MM.1S (cell line): ENCODE measurements around the gene FADS1.

Source experiments
- DNase-seq: peaks from one replicate; pipeline ENCODE4 v3.0.0-alpha.2; 2015
- H2AFZ ChIP-seq: fragments of 300-600 bp; sonication (generic); 2 replicates; pipeline ENCODE4 v1.6.0; 2016; ENCODE audit warnings: antibody characterized with exemption, low read length
- H3F3A ChIP-seq: fragments of 300-600 bp; sonication (generic); 2 replicates; pipeline ENCODE4 v1.6.1; 2016; ENCODE audit warnings: mild to moderate bottlenecking, antibody characterized with exemption, low read length, moderate library complexity, mixed read lengths; ENCODE audit not compliant: insufficient read depth
- H3K27ac ChIP-seq: fragments of 300-600 bp; sonication (generic); 2 replicates; pipeline ENCODE4 v1.5.1; 2016; ENCODE audit warnings: mild to moderate bottlenecking, low read length
- H3K27me3 ChIP-seq: fragments of 300-600 bp; sonication (generic); replicated peaks from 2 replicates; pipeline ENCODE4 v1.6.0; 2016; ENCODE audit warnings: low read length; ENCODE audit not compliant: insufficient read depth
- H3K36me3 ChIP-seq: fragments of 300-600 bp; sonication (generic); replicated peaks from 2 replicates; pipeline ENCODE4 v1.6.1; 2016; ENCODE audit warnings: mild to moderate bottlenecking, low read length, mixed read lengths; ENCODE audit not compliant: insufficient read depth
- H3K4me1 ChIP-seq: fragments of 300-600 bp; sonication (generic); 2 replicates; pipeline ENCODE4 v1.6.1; 2016; ENCODE audit warnings: low read length, mixed read lengths
- H3K4me2 ChIP-seq: fragments of 300-600 bp; sonication (generic); 2 replicates; pipeline ENCODE4 v1.6.0; 2016; ENCODE audit warnings: low read depth, low read length
- H3K4me3 ChIP-seq: fragments of 300-600 bp; sonication (generic); 2 replicates; pipeline ENCODE4 v1.5.1; 2016; ENCODE audit warnings: low read length, mixed read lengths
- H3K79me2 ChIP-seq: fragments of 300-600 bp; sonication (generic); 2 replicates; pipeline ENCODE4 v1.6.1; 2016; ENCODE audit warnings: mixed run types, low read length, mixed read lengths
- H3K9ac ChIP-seq: fragments of 300-600 bp; sonication (generic); 2 replicates; pipeline ENCODE4 v1.6.1; 2016; ENCODE audit warnings: low read length, mixed read lengths
- H3K9me2 ChIP-seq: fragments of 300-600 bp; sonication (generic); replicated peaks from 2 replicates; pipeline ENCODE4 v1.6.1; 2016; ENCODE audit warnings: mild to moderate bottlenecking, low read length, mixed read lengths; ENCODE audit not compliant: insufficient read depth
- H3K9me3 ChIP-seq: fragments of 300-600 bp; sonication (generic); replicated peaks from 2 replicates; pipeline ENCODE4 v1.6.1; 2016; ENCODE audit warnings: mild to moderate bottlenecking, low read length, mixed read lengths; ENCODE audit not compliant: insufficient read depth
- H4K20me1 ChIP-seq: fragments of 300-600 bp; sonication (generic); 2 replicates; pipeline ENCODE4 v1.6.1; 2016; ENCODE audit warnings: mild to moderate bottlenecking, low read length, moderate library complexity, mixed read lengths; ENCODE audit not compliant: insufficient read depth
- CTCF ChIP-seq: fragments of 300-600 bp; sonication (generic); IDR thresholded peaks from 2 replicates; pipeline ENCODE4 v1.5.1; 2016; ENCODE audit warnings: antibody characterized with exemption, low read length, mixed read lengths
- EZH2 ChIP-seq: fragments of 300-600 bp; sonication (generic); optimal IDR thresholded peaks from 2 replicates; pipeline ENCODE3; 2017; ENCODE audit warnings: low read depth, mild to moderate bottlenecking, antibody characterized with exemption, low read length, mixed read lengths
- EZH2phosphoT487 ChIP-seq: fragments of 300-600 bp; sonication (generic); IDR thresholded peaks from 2 replicates; pipeline ENCODE4 v1.6.1; 2018; ENCODE audit warnings: antibody characterized with exemption, low read length

FADS1 gene

GRCh38 chr11:61842528-61842820 is 25.7 kb upstream of the FADS1 start:
- H3K4me2 ChIP-seq = no peak overlapping the region
- no peaks in the 10 kb centered on the region for H3K9me2 ChIP-seq
- H2AFZ ChIP-seq = no peak overlapping the region
- H3F3A ChIP-seq = no peaks in the 10 kb centered on the region
- H3K27ac ChIP-seq = no peak overlapping the region
- no peak overlapping the region for H3K4me3 ChIP-seq
- no peaks in the 10 kb centered on the region; the same call in 1 of the 2 replicates for H3K27me3 ChIP-seq
- no peaks in the 10 kb centered on the region for H3K9me3 ChIP-seq
- no peaks in the 10 kb centered on the region for H4K20me1 ChIP-seq
- no peak overlapping the region for H3K9ac ChIP-seq
- H3K36me3 ChIP-seq = no peaks in the 10 kb centered on the region
- no peaks in the 10 kb centered on the region for H3K79me2 ChIP-seq
- DNase-seq = no peak
- TF ChIP-seq CTCF (no peak), EZH2phosphoT487 (no peak), EZH2 (no peak)
- no peaks in the 10 kb centered on the region for H3K4me1 ChIP-seq

DNA sequence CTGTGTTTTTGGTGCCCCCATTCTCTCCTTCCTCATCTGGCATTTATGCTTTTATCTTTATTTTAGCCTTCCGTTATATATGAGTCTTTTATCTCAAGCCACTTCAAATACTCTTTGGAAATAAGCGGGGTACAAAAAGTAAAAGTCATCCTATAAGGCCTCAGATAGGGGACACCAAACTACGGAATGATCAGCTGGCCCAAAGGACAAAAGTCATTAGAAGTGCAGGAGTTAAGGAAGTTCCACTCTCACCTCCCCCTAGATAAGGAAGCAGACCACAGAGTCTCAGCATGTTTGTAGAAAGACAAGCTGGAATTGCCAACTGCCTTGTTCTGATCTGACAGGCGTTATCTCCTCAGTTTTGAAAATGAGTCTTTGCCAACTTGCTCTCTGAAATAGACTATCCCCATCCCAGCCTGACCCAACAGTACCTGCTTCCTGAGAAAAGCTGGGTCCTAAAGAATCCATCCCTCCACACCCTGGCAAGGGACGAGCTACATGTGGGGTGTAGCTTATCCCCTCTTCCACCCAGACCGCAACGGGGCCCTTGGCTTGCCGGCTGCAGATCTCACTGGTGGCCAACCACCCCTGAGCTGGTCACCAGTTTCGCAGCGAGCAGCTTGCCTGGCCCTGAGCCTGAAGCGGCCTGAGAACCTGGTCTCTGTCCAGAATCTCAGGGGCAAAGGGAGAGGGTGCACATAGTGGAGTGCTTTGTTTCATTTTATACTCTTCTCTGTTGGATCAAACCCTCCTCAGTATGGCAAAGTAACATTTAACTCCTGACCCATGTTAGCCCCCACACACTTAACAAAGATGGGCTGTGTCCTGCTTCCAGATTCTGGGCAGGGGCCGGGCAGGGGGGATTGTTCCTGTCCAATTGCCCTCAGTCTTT is 25.1 kb upstream of the FADS1 start:
- TF ChIP-seq EZH2phosphoT487 = no peak
- Histone ChIP-seq H3K9me3 (no peaks in the 10 kb centered on the region), H3K4me3 (no peak overlapping the region), H3F3A (no peaks in the 10 kb centered on the region), H3K9ac (no peak overlapping the region), H3K79me2 (no peaks in the 10 kb centered on the region), H3K9me2 (no peaks in the 10 kb centered on the region), H4K20me1 (no peaks in the 10 kb centered on the region), H3K27ac (no peak overlapping the region), H3K4me2 (no peak overlapping the region), H3K27me3 (no peaks in the 10 kb centered on the region; the same call in 1 of the 2 replicates), H3K4me1 (no peaks in the 10 kb centered on the region), H3K36me3 (no peaks in the 10 kb centered on the region), H2AFZ (no peak overlapping the region)
- DNase-seq = no peak

DNA sequence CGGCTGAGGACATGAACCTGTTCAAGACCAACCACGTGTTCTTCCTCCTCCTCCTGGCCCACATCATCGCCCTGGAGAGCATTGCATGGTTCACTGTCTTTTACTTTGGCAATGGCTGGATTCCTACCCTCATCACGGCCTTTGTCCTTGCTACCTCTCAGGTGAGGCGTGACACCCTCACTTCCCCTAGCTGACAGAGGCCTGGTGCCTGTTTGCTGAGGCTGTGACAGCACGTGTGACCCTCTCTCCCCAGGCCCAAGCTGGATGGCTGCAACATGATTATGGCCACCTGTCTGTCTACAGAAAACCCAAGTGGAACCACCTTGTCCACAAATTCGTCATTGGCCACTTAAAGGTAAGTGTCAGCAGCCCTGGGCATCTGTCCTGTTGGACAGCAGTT is 23.6 kb upstream of the FADS1 start:
- H3K27ac ChIP-seq = no peak overlapping the region

More for the DNA sequence above, 23.6 kb upstream of the FADS1 start:
- no peaks in the 10 kb centered on the region for H3K9me2 ChIP-seq
- no peaks in the 10 kb centered on the region for H3K79me2 ChIP-seq
- no peaks in the 10 kb centered on the region for H3K9me3 ChIP-seq
- no peak for DNase-seq
- H3K27me3 ChIP-seq = no peaks in the 10 kb centered on the region; the same call in 1 of the 2 replicates
- no peaks in the 10 kb centered on the region for H3F3A ChIP-seq
- no peaks in the 10 kb centered on the region for H3K36me3 ChIP-seq
- TF ChIP-seq EZH2phosphoT487 (no peak), EZH2 (no peak), CTCF (no peak)
- no peak overlapping the region for H3K9ac ChIP-seq
- H3K4me2 ChIP-seq = no peak overlapping the region
- no peak overlapping the region for H2AFZ ChIP-seq
- H4K20me1 ChIP-seq = no peaks in the 10 kb centered on the region
- no peak overlapping the region for H3K4me3 ChIP-seq
- H3K4me1 ChIP-seq = no peaks in the 10 kb centered on the region
